Astrocyte (in vitro differentiated cells and primary cell): Measurements from ENCODE around the gene PNPLA7. TPM values are rescaled to one million over a fixed set of nuclear protein-coding genes. Genes with fewer than 3 reads are reported as not detected.
A peak's percentile ranks its signal among the peaks of the same experiment; 100 is the strongest.

Experiments
- DNase-seq: peaks from one replicate; pipeline ENCODE4 v3.0.0-alpha.2; 2010; ENCODE audit warnings: low read depth
- FAIRE-seq: peaks from 2 replicates; lab custom pipeline; 2011; peaks lifted over from hg19 to GRCh38; lab: Jason Lieb, UNC
- H2AFZ ChIP-seq: 2 replicates; pipeline ENCODE4 v1.6.0; 2012; ENCODE audit warnings: low read depth, low read length, inconsistent platforms
- H3K27ac ChIP-seq: 2 replicates; pipeline ENCODE4 v1.5.1; 2011; ENCODE audit warnings: low read depth, low read length, inconsistent platforms
- H3K27me3 ChIP-seq: 2 replicates; pipeline ENCODE4 v1.6.0; 2011; ENCODE audit warnings: low read length, inconsistent platforms; ENCODE audit not compliant: insufficient read depth
- H3K36me3 ChIP-seq: 2 replicates; pipeline ENCODE4 v1.5.1; 2011; ENCODE audit warnings: low read length, inconsistent platforms; ENCODE audit not compliant: insufficient read depth
- H3K4me1 ChIP-seq: 2 replicates; pipeline ENCODE4 v1.5.1; 2011; ENCODE audit warnings: low read length, inconsistent platforms; ENCODE audit not compliant: insufficient read depth
- H3K4me2 ChIP-seq: 2 replicates; pipeline ENCODE4 v1.6.0; 2012; ENCODE audit warnings: low read length, inconsistent platforms
- H3K4me3 ChIP-seq: 2 replicates; pipeline ENCODE4 v1.5.1; 2011; ENCODE audit warnings: low read depth, mild to moderate bottlenecking, low read length, inconsistent platforms; ENCODE audit not compliant: insufficient read depth
- H3K79me2 ChIP-seq: 2 replicates; pipeline ENCODE4 v1.6.0; 2012; ENCODE audit warnings: mild to moderate bottlenecking, low read length, inconsistent platforms; ENCODE audit not compliant: insufficient read depth
- H3K9ac ChIP-seq: 2 replicates; pipeline ENCODE4 v1.6.0; 2012; ENCODE audit warnings: mild to moderate bottlenecking, low read length, inconsistent platforms
- H3K9me3 ChIP-seq: 2 replicates; pipeline ENCODE4 v1.5.1; 2012; ENCODE audit warnings: low read depth, mild to moderate bottlenecking, low read length, inconsistent platforms; ENCODE audit not compliant: insufficient read depth
- H4K20me1 ChIP-seq: 2 replicates; pipeline ENCODE4 v1.6.0; 2012; ENCODE audit warnings: low read length, inconsistent platforms; ENCODE audit not compliant: insufficient read depth
- H3K27ac Mint-ChIP-seq: one replicate; pipeline ENCODE4 v1.8.0; 2021; ENCODE audit warnings: mild to moderate bottlenecking, mixed read lengths; ENCODE audit not compliant: unreplicated experiment
- H3K27me3 Mint-ChIP-seq: one replicate; pipeline ENCODE4 v1.8.0; 2021; ENCODE audit warnings: low read depth, mixed read lengths; ENCODE audit not compliant: unreplicated experiment
- H3K36me3 Mint-ChIP-seq: one replicate; pipeline ENCODE4 v1.8.0; 2021; ENCODE audit warnings: low read depth, mixed read lengths; ENCODE audit not compliant: unreplicated experiment
- H3K4me1 Mint-ChIP-seq: one replicate; pipeline ENCODE4 v1.8.0; 2021; ENCODE audit warnings: low read depth, mixed read lengths; ENCODE audit not compliant: unreplicated experiment
- H3K4me3 Mint-ChIP-seq: one replicate; pipeline ENCODE4 v1.8.0; 2021; ENCODE audit warnings: mild to moderate bottlenecking, moderate library complexity, mixed read lengths; ENCODE audit not compliant: unreplicated experiment
- H3K9me3 Mint-ChIP-seq: one replicate; pipeline ENCODE4 v1.8.0; 2021; ENCODE audit warnings: mild to moderate bottlenecking, mixed read lengths; ENCODE audit not compliant: unreplicated experiment
- CTCF ChIP-seq: IDR thresholded peaks from 2 replicates; pipeline ENCODE4 v1.5.1; 2011; ENCODE audit warnings: low read depth, mild to moderate bottlenecking, inconsistent platforms, low read length, moderate library complexity; ENCODE audit not compliant: insufficient read depth
- EZH2 ChIP-seq: IDR thresholded peaks from 2 replicates; pipeline ENCODE4 v1.6.1; 2012; ENCODE audit warnings: mild to moderate bottlenecking, low read length, inconsistent platforms; ENCODE audit not compliant: insufficient read depth
- total RNA-seq: library from RNA; stranded (reverse); gene quantifications from 2 replicates; pipeline ENCODE4 v1.2.1, GENCODE V29; 2021

The PNPLA7 gene
- total RNA-seq, 1 donor from 2014 or later: 2.6 TPM

- H2AFZ ChIP-seq: peak overlapping the region; percentile 72
- FAIRE-seq (no peak), DNase-seq (peak; percentile 72)
- Mint-ChIP-seq H3K9me3 (no peaks in the 10 kb centered on the region), H3K27me3 (peaks cover 9% of the 10 kb centered on the region), H3K36me3 (no peaks in the 10 kb centered on the region), H3K4me1 (no peaks in the 10 kb centered on the region), H3K27ac (no peak overlapping the region), H3K4me3 (no peak overlapping the region)
- H3K27ac ChIP-seq: no peak overlapping the region
- no peaks in the 10 kb centered on the region for H3K9me3 ChIP-seq
- no peaks in the 10 kb centered on the region for H3K36me3 ChIP-seq
- peaks cover 7% of the 10 kb centered on the region for H3K4me1 ChIP-seq
- TF ChIP-seq CTCF: no peak
- TF ChIP-seq EZH2: no peak
- H3K4me3 ChIP-seq: peak overlapping the region; percentile 5
- no peaks in the 10 kb centered on the region for H4K20me1 ChIP-seq
- H3K27me3 ChIP-seq: no peaks in the 10 kb centered on the region
- H3K79me2 ChIP-seq: no peaks in the 10 kb centered on the region
- H3K4me2 ChIP-seq: peak overlapping the region; percentile 64
- H3K9ac ChIP-seq: peak overlapping the region; percentile 60
Measured at GRCh38 chr9:137435980-137436760, 114.0 kb downstream of the PNPLA7 start.

GRCh38 chr9:137435381-137435891 is 114.8 kb downstream of the PNPLA7 start:
- H3K27ac ChIP-seq: no peak overlapping the region
- no peaks in the 10 kb centered on the region for H3K9me3 ChIP-seq
- peak overlapping the region; percentile 5 for H3K4me3 ChIP-seq
- H3K4me2 ChIP-seq: peak overlapping the region; percentile 64
- H3K9me3 Mint-ChIP-seq: no peaks in the 10 kb centered on the region
- H3K27me3 ChIP-seq: no peaks in the 10 kb centered on the region
- H3K4me3 Mint-ChIP-seq: no peak overlapping the region
- H3K79me2 ChIP-seq: no peaks in the 10 kb centered on the region
- no peak overlapping the region for H3K27ac Mint-ChIP-seq
- H3K4me1 Mint-ChIP-seq: no peaks in the 10 kb centered on the region
- FAIRE-seq: no peak
- H3K36me3 Mint-ChIP-seq: no peaks in the 10 kb centered on the region
- no peaks in the 10 kb centered on the region for H4K20me1 ChIP-seq
- no peaks in the 10 kb centered on the region for H3K36me3 ChIP-seq
- no peak for DNase-seq
- H3K27me3 Mint-ChIP-seq: peaks cover 9% of the 10 kb centered on the region
- H3K4me1 ChIP-seq: peaks cover 7% of the 10 kb centered on the region
- H3K9ac ChIP-seq: peak overlapping the region; percentile 60
- H2AFZ ChIP-seq: peak overlapping the region; percentile 72
- TF ChIP-seq EZH2: no peak
- no peak for TF ChIP-seq CTCF
